GM12878 (cell line): Measurements from ENCODE around the gene OLFM1. TPM values are rescaled to one million over a fixed set of nuclear protein-coding genes. Genes with fewer than 3 reads are reported as not detected.

Experiments used
- ATAC-seq: fragments of 200-7000 bp; cut with Tn5 transposase; 3 replicates; pipeline ENCODE4 v1.9.1; 2020; ENCODE audit warnings: mild to moderate bottlenecking, moderate library complexity
- BruUV-seq: library from RNA; stranded (reverse); fragments of 400-500 nt; replicated peaks from 2 replicates; lab custom pipeline; 2021; lab: Mats Ljungman, UMichigan
- CTCF ChIA-PET: fragments of 300-600 bp; sonication (Branson Sonifier 250); formaldehyde crosslinking; extraction: SDS; loops from one replicate; lab custom pipeline; 2021; ENCODE audit warnings: inconsistent platforms; lab: Yijun Ruan, JAX
- POLR2A ChIA-PET: fragments of 350-600 bp; formaldehyde crosslinking; extraction: SDS; loops from one replicate; lab custom pipeline; 2021; ENCODE audit warnings: inconsistent platforms; lab: Charles Lee
- RAD21 ChIA-PET: fragments of 300-600 bp; sonication (Branson Sonifier 250); formaldehyde crosslinking; loops from one replicate; lab custom pipeline; 2023; ENCODE audit warnings: antibody characterized with exemption; ENCODE audit not compliant: unreplicated experiment; lab: Charles Lee
- SMC1A ChIA-PET: fragments of 300-600 bp; sonication (Branson Sonifier 250); formaldehyde crosslinking; loops from one replicate; lab custom pipeline; 2023; ENCODE audit not compliant: unreplicated experiment, uncharacterized antibody; lab: Charles Lee
- DNase-seq: peaks from one replicate; pipeline ENCODE4 v3.0.0-alpha.2; 2011; ENCODE audit warnings: low read depth, low spot score
- FAIRE-seq: peaks from 3 replicates; lab custom pipeline; 2011; peaks lifted over from hg19 to GRCh38; lab: Jason Lieb, UNC
- H2AFZ ChIP-seq: 2 replicates; pipeline ENCODE4 v1.6.0; 2011; ENCODE audit warnings: low read depth, low read length, control low read depth; ENCODE audit not compliant: control insufficient read depth
- H3K27ac ChIP-seq: 2 replicates; pipeline ENCODE4 v1.5.1; 2011; ENCODE audit warnings: control low read depth; ENCODE audit not compliant: control insufficient read depth, insufficient read depth
- H3K27me3 ChIP-seq, 2 experiments: replicated peaks in 1 of 2; 2 replicates each; pipeline versions ENCODE4 v1.6.0 to v1.6.1; 2011; ENCODE audit warnings: low read length in 1 of 2; ENCODE audit not compliant: control insufficient read depth in 2 of 2, insufficient read depth in 2 of 2
- H3K36me3 ChIP-seq, 2 experiments: 2 replicates each; pipeline ENCODE4 v1.5.1; 2011; ENCODE audit warnings: low read length in 1 of 2; ENCODE audit not compliant: control insufficient read depth in 2 of 2, insufficient read depth in 2 of 2
- H3K4me1 ChIP-seq: 2 replicates; pipeline ENCODE4 v1.6.1; 2011; ENCODE audit warnings: mild to moderate bottlenecking, low read length, moderate library complexity, mixed read lengths; ENCODE audit not compliant: control insufficient read depth, insufficient read depth
- H3K4me2 ChIP-seq: 2 replicates; pipeline ENCODE4 v1.6.0; 2011; ENCODE audit warnings: control low read depth; ENCODE audit not compliant: control insufficient read depth, insufficient read depth
- H3K4me3 ChIP-seq: fragments of 200-600 bp; sonication (generic); 2 replicates; pipeline ENCODE4 v1.5.1; 2016
- H3K79me2 ChIP-seq: 2 replicates; pipeline ENCODE4 v1.6.0; 2011; ENCODE audit warnings: low read length; ENCODE audit not compliant: control insufficient read depth, insufficient read depth
- H3K9ac ChIP-seq: 2 replicates; pipeline ENCODE4 v1.8.0; 2011; ENCODE audit warnings: low read length, control low read depth, mixed read lengths; ENCODE audit not compliant: control insufficient read depth, insufficient read depth
- H3K9me3 ChIP-seq: replicated peaks from 3 replicates; pipeline ENCODE4 v1.5.1; 2011; ENCODE audit warnings: mild to moderate bottlenecking, low read length; ENCODE audit not compliant: control insufficient read depth, insufficient read depth
- H4K20me1 ChIP-seq: 2 replicates; pipeline ENCODE4 v1.6.0; 2011; ENCODE audit not compliant: control insufficient read depth, insufficient read depth
- EED ChIP-seq: sonication (generic); IDR thresholded peaks from 2 replicates; pipeline ENCODE4 v1.6.1; 2016; ENCODE audit warnings: antibody characterized with exemption, low read depth
- POLR2AphosphoS2 ChIP-seq: IDR thresholded peaks from 2 replicates; pipeline ENCODE4 v1.6.1; 2011; ENCODE audit warnings: low read depth, mild to moderate bottlenecking, low read length, improper control_type of control experiment, moderate library complexity
- SPI1 ChIP-seq: IDR thresholded peaks from 2 replicates; pipeline ENCODE4 v1.6.1; 2011; ENCODE audit warnings: low read depth, mild to moderate bottlenecking, low read length, moderate library complexity, borderline replicate concordance; ENCODE audit not compliant: insufficient read depth
- TAF1 ChIP-seq: IDR thresholded peaks from 2 replicates; pipeline ENCODE4 v1.6.1; 2011; ENCODE audit warnings: mild to moderate bottlenecking, low read depth, low read length, borderline replicate concordance
- WGBS: methylation state at CpG from one replicate; pipeline ENCODE4 v1.1.6; 2016; ENCODE audit warnings: low lambda C conversion rate; ENCODE audit not compliant: insufficient replicate concordance, insufficient coverage; ENCODE audit errors: missing lambda C conversion rate; 5-methylcytosine and 5-hydroxymethylcytosine counted together
- in situ Hi-C: fragments of 300-500 bp; cut with MboI; formaldehyde crosslinking; loops from 9 replicates; pipeline ENCODE4 v1.14.3; 2018; ENCODE audit warnings: mixed read lengths
- intact Hi-C: fragments of 100-400 bp; cut with micrococcal nuclease; formaldehyde crosslinking; loops from one replicate; pipeline ENCODE4 v1.14.2; 2022; ENCODE audit not compliant: unreplicated experiment
- polyA plus RNA-seq, 11 experiments: library from polyadenylated mRNA; depleted of rRNA in 4 of 11; unstranded in 6 of 11; stranded (reverse) in 5 of 11; fragments of >200 nt; fragmentation: Nextera tagmentation in 4 of 11; fragmentation: Illumina TruSeq in 1 of 11; extraction: Ambion mirVana in 4 of 11; extraction: Trizol in 1 of 11; gene quantifications; 1 replicate in 1 of 11; 2 replicates in 10 of 11; pipeline versions ENCODE4 v1.2.1 to v1.2.3, GENCODE V29; 2011 to 2016; ENCODE audit warnings: inconsistent platforms in 2 of 11, missing spikeins in 2 of 11, low read depth in 1 of 11
- total RNA-seq, 4 experiments: library from RNA; depleted of rRNA in 3 of 4; stranded (reverse); fragments of >200 nt in 3 of 4; fragmentation: Illumina TruSeq in 1 of 4; extraction: Trizol in 1 of 4; gene quantifications; 2 replicates each; pipeline versions ENCODE4 v1.2.1 to v1.2.3, GENCODE V29; 2013 to 2021

Gene OLFM1
- total and polyA plus RNA-seq, 10 of the 15 experiments (the other 5 are each of a cell fraction or from before 2014, with no cell fraction given): not detected

DNA sequence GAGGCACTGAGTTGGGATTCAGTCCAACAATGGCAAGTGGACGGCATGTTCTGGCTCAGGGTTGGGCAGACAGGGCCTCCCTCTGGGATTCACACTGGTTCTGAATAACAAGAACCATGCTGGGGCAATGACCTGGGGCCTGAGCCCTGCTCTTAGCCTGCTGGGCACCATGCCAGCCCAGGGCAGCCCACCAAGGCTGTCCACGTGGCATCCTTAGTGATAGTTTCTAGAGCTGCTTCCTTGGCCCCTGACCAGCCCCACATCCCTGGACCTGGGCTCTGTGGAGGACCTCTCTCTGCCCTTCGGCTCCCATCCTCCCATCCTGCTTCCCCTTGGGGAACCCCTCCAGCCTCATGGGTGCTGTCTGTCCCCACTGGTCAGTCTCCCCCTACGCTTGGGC lies 22.3 kb upstream of the OLFM1 start:
- no peaks in the 10 kb centered on the region for H3K36me3 ChIP-seq
- no peak overlapping the region for H3K27ac ChIP-seq
- WGBS: 29% methylated on average over 4 of the region's 4 CpGs
- ChIA-PET SMC1A (no interaction called here), CTCF (no interaction called here), POLR2A (no interaction called here), RAD21 (no interaction called here)
- no TSS peak for BruUV-seq
- no peaks in the 10 kb centered on the region for H3K27me3 ChIP-seq
- H4K20me1 ChIP-seq: no peaks in the 10 kb centered on the region
- no peaks in the 10 kb centered on the region for H3K79me2 ChIP-seq
- H3K9me3 ChIP-seq: no peaks in the 10 kb centered on the region; the same call in 2 of the 3 replicates
- no peak for ATAC-seq
- FAIRE-seq: no peak
- DNase-seq: no peak
- no peak overlapping the region for H3K4me3 ChIP-seq
- H3K4me2 ChIP-seq: no peak overlapping the region
- intact Hi-C loops: no loop called here
- H3K4me1 ChIP-seq: no peaks in the 10 kb centered on the region
- no peak overlapping the region for H2AFZ ChIP-seq
- H3K9ac ChIP-seq: no peak overlapping the region
- TF ChIP-seq TAF1 (no peak), POLR2AphosphoS2 (no peak)
- in situ Hi-C loops: no loop called here

DNA sequence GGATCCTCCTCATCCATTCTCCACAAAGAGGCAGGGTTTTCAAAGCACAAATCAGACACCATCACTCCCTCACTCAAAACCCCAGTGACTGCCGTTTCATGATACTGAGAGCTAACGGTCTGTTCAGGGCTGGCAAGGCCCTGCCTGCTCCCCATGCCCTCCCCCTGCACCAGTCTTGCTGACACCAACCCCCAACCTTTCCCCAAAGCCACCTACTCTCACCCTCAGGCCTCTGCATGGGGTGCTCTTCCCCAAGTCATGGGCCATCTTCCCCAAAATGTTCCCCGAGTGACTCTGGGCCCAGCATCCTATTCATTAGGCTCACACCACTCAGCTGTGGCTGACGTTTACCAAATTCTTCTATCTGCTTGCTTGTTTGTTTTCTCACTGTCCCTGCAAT lies 21.7 kb upstream of the OLFM1 start:
- H3K27me3 ChIP-seq: no peaks in the 10 kb centered on the region; a peak in 1 of 4 replicates
- no peaks in the 10 kb centered on the region for H4K20me1 ChIP-seq
- DNase-seq (no peak), ATAC-seq (no peak)
- H3K4me3 ChIP-seq: no peak overlapping the region
- POLR2A ChIA-PET: no interaction called here
- intact Hi-C loops: no loop called here
- no peak overlapping the region for H3K27ac ChIP-seq
- SMC1A ChIA-PET: no interaction called here
- no peaks in the 10 kb centered on the region for H3K36me3 ChIP-seq
- TF ChIP-seq EED: no peak
- no peak for TF ChIP-seq SPI1
- TF ChIP-seq, all 136 proteins: peak for 0
- in situ Hi-C loops: no loop called here
- no peak overlapping the region for H2AFZ ChIP-seq
- no peaks in the 10 kb centered on the region for H3K4me1 ChIP-seq
- BruUV-seq: no TSS peak
- H3K79me2 ChIP-seq: no peaks in the 10 kb centered on the region
- no peak for FAIRE-seq
- H3K9me3 ChIP-seq: no peaks in the 10 kb centered on the region; the same call in 2 of the 3 replicates
- H3K9ac ChIP-seq: no peak overlapping the region
- ChIA-PET CTCF (no interaction called here), RAD21 (no interaction called here)
- H3K4me2 ChIP-seq: no peak overlapping the region
- WGBS: 23% methylated on average over 4 of the region's 4 CpGs
